IMR-90 (cell line): ENCODE measurements around the gene CGRRF1. TPM values are rescaled to one million over a fixed set of nuclear protein-coding genes. Genes with fewer than 3 reads are reported as not detected.

Experiments used
- CHD1 ChIP-seq: IDR thresholded peaks from 2 replicates; pipeline ENCODE4 v1.6.1; 2012; ENCODE audit warnings: low read depth, low read length, improper control_type of control experiment
- CTCF ChIP-seq: conservative IDR thresholded peaks from 2 replicates; pipeline ENCODE4 v1.5.1; 2012; ENCODE audit warnings: mild to moderate bottlenecking, low read depth, low read length, improper control_type of control experiment
- MXI1 ChIP-seq: IDR thresholded peaks from 2 replicates; pipeline ENCODE4 v1.6.1; 2012; ENCODE audit warnings: low read depth, mild to moderate bottlenecking, low read length, moderate library complexity, borderline replicate concordance
- NFE2L2 ChIP-seq: fragments of 150-350 bp; IDR thresholded peaks from 2 replicates; pipeline ENCODE4 v1.6.1; 2016; ENCODE audit warnings: low read depth, mild to moderate bottlenecking, low read length
- polyA plus RNA-seq, 3 experiments: library from polyadenylated mRNA; depleted of rRNA; stranded (reverse); fragments of >200 nt; gene quantifications; 2 replicates each; pipeline ENCODE4 v1.2.3, GENCODE V29; 2012; ENCODE audit warnings: low replicate concordance in 1 of 3
- total RNA-seq: library from RNA; depleted of rRNA; stranded (reverse); fragments of >200 nt; gene quantifications from 2 replicates; pipeline ENCODE4 v1.2.3, GENCODE V29; 2012

Gene CGRRF1
- total and polyA plus RNA-seq, 2 of the 4 experiments (the other 2 are of a cell fraction), result 6.0 to 13.8 TPM

DNA sequence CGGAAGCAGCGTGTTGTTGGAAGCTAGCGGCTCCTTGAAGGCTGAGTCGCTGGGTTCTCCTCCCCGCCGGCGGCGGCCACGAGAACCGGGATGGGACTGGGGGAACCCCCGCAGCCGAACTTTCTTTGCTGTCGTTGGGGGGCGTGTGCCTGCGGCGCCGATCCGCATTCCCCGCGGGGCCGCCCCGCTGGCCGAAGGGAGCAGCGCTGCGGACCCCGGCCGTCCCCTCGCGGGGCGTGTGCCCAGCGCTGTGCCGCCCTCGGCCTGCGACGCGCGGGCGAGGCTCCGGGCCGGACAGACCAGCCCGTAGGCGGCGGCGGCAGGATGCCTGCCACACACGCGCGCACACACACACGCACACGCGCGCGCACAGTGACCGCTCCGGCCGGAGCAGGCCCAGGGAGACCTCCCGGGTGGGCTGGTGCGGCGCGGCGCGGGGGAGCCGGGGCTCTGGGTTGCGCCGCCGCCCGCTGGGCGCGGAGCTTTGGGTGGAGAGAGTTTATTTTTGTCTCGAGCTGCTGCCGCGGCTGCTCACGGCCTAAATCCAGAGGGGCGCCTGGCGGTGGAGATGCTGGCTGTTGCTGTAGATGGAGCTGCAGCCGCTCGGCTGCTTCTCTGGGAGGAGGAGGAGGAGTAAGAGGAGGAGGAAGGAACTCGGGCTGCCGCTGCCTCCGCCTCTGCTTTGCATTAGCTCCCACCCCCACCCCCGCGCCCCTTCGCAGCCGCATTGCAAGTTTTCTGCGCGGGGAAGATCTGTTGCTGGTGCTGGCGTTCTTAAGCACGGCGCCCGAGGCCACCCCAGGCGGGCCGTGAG lies 56.9 kb downstream of the CGRRF1 start, which contains the start of gene SAMD4A (continued):
- TF ChIP-seq CTCF (peak; percentile 25; the same call in 1 of the 2 replicates), NFE2L2 (no peak), CHD1 (no peak), MXI1 (peak; percentile 40; the same call in 1 of the 2 replicates)
